ENCODE measurements around the gene SHMT2.

Gene SHMT2

GRCh38 chr12:57241402-57242310 lies 12.1 kb downstream of the SHMT2 start:
- no peak for DNase-seq

- peak; percentile 89 for DNase-seq
Measured at GRCh38 chr12:57242329-57242690, 12.8 kb downstream of the SHMT2 start.

GRCh38 chr12:57242691-57243454 lies 13.4 kb downstream of the SHMT2 start:
- peak; percentile 89 for DNase-seq

GRCh38 chr12:57243521-57244311 lies 14.2 kb downstream of the SHMT2 start:
- DNase-seq, result peak; percentile 66

GRCh38 chr12:57244312-57244696 lies 14.8 kb downstream of the SHMT2 start:
- no peak for DNase-seq

GRCh38 chr12:57247041-57247440 lies 17.5 kb downstream of the SHMT2 start:
- DNase-seq, result no peak

GRCh38 chr12:57248934-57249742 lies 19.6 kb downstream of the SHMT2 start:
- no peak for DNase-seq

- DNase-seq, result no peak
Measured at GRCh38 chr12:57250541-57250940, 21.0 kb downstream of the SHMT2 start.

- DNase-seq, result no peak
Measured at GRCh38 chr12:57250956-57251355, 21.4 kb downstream of the SHMT2 start, which contains the start of gene STAC3. STAC3 (minus strand) TSS chr12:57251187; CDS start chr12:57249636, 1,551 bp downstream.

GRCh38 chr12:57254506-57255280 lies 25.2 kb downstream of the SHMT2 start:
- DNase-seq, result no peak

- no peak for DNase-seq
Measured at GRCh38 chr12:57255916-57256315, 26.4 kb downstream of the SHMT2 start.

- DNase-seq, result no peak
Measured at GRCh38 chr12:57258977-57259970, 29.8 kb downstream of the SHMT2 start.

GRCh38 chr12:57260366-57260765 lies 30.9 kb downstream of the SHMT2 start:
- DNase-seq, result no peak

- DNase-seq, result peak; percentile 99
Measured at GRCh38 chr12:57261428-57261865, 31.9 kb downstream of the SHMT2 start.

- no peak for DNase-seq
Measured at GRCh38 chr12:57262126-57262822, 32.8 kb downstream of the SHMT2 start.

GRCh38 chr12:57263096-57263495 lies 33.6 kb downstream of the SHMT2 start:
- DNase-seq, result no peak

- DNase-seq, result no peak
Measured at GRCh38 chr12:57266681-57267080, 37.2 kb downstream of the SHMT2 start.

- DNase-seq, result no peak
Measured at GRCh38 chr12:57268264-57268663, 38.8 kb downstream of the SHMT2 start.

- DNase-seq, result no peak
Measured at GRCh38 chr12:57270966-57271470, 41.5 kb downstream of the SHMT2 start.
